Keratinocyte (primary cell): Measurements from ENCODE around the gene DACH1.

Experiments used
- CTCF ChIP-seq, 3 experiments: IDR thresholded peaks in 1 of 3; conservative IDR thresholded peaks in 1 of 3; optimal IDR thresholded peaks in 1 of 3; 2 replicates in 2 of 3; 3 replicates in 1 of 3; pipeline versions ENCODE3 to v1.5.1; 2011; ENCODE audit warnings: low read length in 3 of 3, mild to moderate bottlenecking in 3 of 3, moderate library complexity in 2 of 3, control low read depth in 1 of 3, inconsistent platforms in 1 of 3; ENCODE audit not compliant: insufficient read depth in 2 of 3; ENCODE audit errors: extremely low read depth in 1 of 3
- EZH2 ChIP-seq: IDR thresholded peaks from one replicate; pipeline ENCODE4 v1.6.1; 2012; ENCODE audit warnings: inconsistent platforms, mild to moderate bottlenecking, low read length, moderate library complexity

- TF ChIP-seq CTCF (optimal IDR thresholded peaks at IDR 0.05 in 1 of 3, IDR thresholded peaks at IDR 0.05 in 1 of 3, conservative IDR thresholded peaks at IDR 0.05 in 1 of 3; ENCODE audit: extremely low read depth in 1 of 3, insufficient read depth in 2 of 3, low read length in 3 of 3) (no peak), EZH2 (no peak)
These were observed 167.7 kb downstream of the DACH1 start for GRCh38 chr13:71699342-71699741.
